ENCODE results near the gene TP53BP1. TPM values are rescaled to one million over a fixed set of nuclear protein-coding genes. Genes with fewer than 3 reads are reported as not detected.

TP53BP1 gene
- total and polyA plus RNA-seq, 2 experiments from 2014 or later: 16.6 to 46.8 TPM

DNA sequence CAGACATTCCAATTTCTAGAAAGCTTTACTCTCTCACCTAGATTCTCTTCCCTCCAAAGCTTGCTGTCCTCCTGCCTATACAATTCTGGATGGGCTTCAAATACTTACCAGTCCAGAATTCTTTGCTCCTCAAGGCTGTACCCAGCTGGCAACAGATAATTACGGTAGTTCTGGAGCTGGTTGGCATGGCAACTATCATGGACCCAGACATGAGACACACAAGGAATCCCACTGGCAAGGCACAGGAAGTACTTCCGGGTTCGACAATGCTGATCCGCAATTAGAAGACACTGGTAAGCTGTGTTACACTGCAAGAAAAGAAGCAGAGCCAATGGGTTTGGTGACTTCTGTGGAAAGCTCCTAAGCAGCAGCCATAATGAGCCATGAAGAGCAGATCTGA lies 84.2 kb downstream of the TP53BP1 start:
- no peak overlapping the region for H3K27ac ChIP-seq
- no peaks in the 10 kb centered on the region for H3K36me3 ChIP-seq (replicated peaks; ENCODE audit: insufficient read depth, low read depth)
- peaks cover 5% of the 10 kb centered on the region for H3K4me1 ChIP-seq (ENCODE audit: insufficient read depth)
- no peaks in the 10 kb centered on the region for H4K20me1 ChIP-seq (ENCODE audit: insufficient read depth, poor library complexity, severe bottlenecking)
- H3K4me2 ChIP-seq: no peak overlapping the region
- no peak for DNase-seq (ENCODE audit: low spot score)
- TF ChIP-seq, protein P1, sequence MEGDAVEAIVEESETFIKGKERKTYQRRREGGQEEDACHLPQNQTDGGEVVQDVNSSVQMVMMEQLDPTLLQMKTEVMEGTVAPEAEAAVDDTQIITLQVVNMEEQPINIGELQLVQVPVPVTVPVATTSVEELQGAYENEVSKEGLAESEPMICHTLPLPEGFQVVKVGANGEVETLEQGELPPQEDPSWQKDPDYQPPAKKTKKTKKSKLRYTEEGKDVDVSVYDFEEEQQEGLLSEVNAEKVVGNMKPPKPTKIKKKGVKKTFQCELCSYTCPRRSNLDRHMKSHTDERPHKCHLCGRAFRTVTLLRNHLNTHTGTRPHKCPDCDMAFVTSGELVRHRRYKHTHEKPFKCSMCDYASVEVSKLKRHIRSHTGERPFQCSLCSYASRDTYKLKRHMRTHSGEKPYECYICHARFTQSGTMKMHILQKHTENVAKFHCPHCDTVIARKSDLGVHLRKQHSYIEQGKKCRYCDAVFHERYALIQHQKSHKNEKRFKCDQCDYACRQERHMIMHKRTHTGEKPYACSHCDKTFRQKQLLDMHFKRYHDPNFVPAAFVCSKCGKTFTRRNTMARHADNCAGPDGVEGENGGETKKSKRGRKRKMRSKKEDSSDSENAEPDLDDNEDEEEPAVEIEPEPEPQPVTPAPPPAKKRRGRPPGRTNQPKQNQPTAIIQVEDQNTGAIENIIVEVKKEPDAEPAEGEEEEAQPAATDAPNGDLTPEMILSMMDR (IDR thresholded peaks at IDR 0.05; ENCODE audit: poor library complexity): no peak
- TF ChIP-seq EZH2 (IDR thresholded peaks at IDR 0.05; ENCODE audit: borderline replicate concordance) (no peak), EZH2phosphoT487 (IDR thresholded peaks at IDR 0.05; ENCODE audit: low read depth, severe bottlenecking, unreplicated experiment) (no peak)
- H3K9me2 ChIP-seq (replicated peaks; ENCODE audit: insufficient read depth): no peaks in the 10 kb centered on the region
- no peak overlapping the region for H3K4me3 ChIP-seq
- no peak overlapping the region for H2AFZ ChIP-seq
- H3K27me3 ChIP-seq: no peaks in the 10 kb centered on the region
- 83% methylated on average over 4 of the region's 4 CpGs for WGBS (ENCODE audit: low lambda C conversion rate, missing lambda C conversion rate)
- H3K9me3 ChIP-seq (ENCODE audit: low read depth): no peaks in the 10 kb centered on the region
- no peaks in the 10 kb centered on the region for H3K79me2 ChIP-seq

GRCh38 chr15:43406808-43407207 lies 86.1 kb downstream of the TP53BP1 start:
- Histone ChIP-seq H3K36me3 (replicated peaks; ENCODE audit: insufficient read depth, low read depth) (no peaks in the 10 kb centered on the region), H3K9me2 (replicated peaks; ENCODE audit: insufficient read depth) (no peaks in the 10 kb centered on the region), H3K4me2 (no peak overlapping the region), H3K4me3 (no peak overlapping the region), H2AFZ (no peak overlapping the region), H3K27ac (no peak overlapping the region), H3K4me1 (ENCODE audit: insufficient read depth) (peaks cover 5% of the 10 kb centered on the region), H3K27me3 (no peaks in the 10 kb centered on the region), H3K9me3 (ENCODE audit: low read depth) (no peaks in the 10 kb centered on the region), H4K20me1 (ENCODE audit: insufficient read depth, poor library complexity, severe bottlenecking) (no peaks in the 10 kb centered on the region), H3K79me2 (no peaks in the 10 kb centered on the region)
- no peak for DNase-seq (ENCODE audit: low spot score)
- WGBS (ENCODE audit: low lambda C conversion rate, missing lambda C conversion rate): 89% methylated on average over 2 of the region's 2 CpGs
- no peak for TF ChIP-seq EZH2 (IDR thresholded peaks at IDR 0.05; ENCODE audit: borderline replicate concordance)
- TF ChIP-seq, protein P1 (IDR thresholded peaks at IDR 0.05; ENCODE audit: poor library complexity): no peak
- TF ChIP-seq EZH2phosphoT487 (IDR thresholded peaks at IDR 0.05; ENCODE audit: low read depth, severe bottlenecking, unreplicated experiment): no peak

GRCh38 chr15:43406189-43406588 lies 86.8 kb downstream of the TP53BP1 start:
- no peak overlapping the region for H2AFZ ChIP-seq
- no peaks in the 10 kb centered on the region for H4K20me1 ChIP-seq (ENCODE audit: insufficient read depth, poor library complexity, severe bottlenecking)
- H3K79me2 ChIP-seq: no peaks in the 10 kb centered on the region
- H3K27ac ChIP-seq: no peak overlapping the region
- H3K27me3 ChIP-seq: no peaks in the 10 kb centered on the region
- no peaks in the 10 kb centered on the region for H3K36me3 ChIP-seq (replicated peaks; ENCODE audit: insufficient read depth, low read depth)
- TF ChIP-seq EZH2 (IDR thresholded peaks at IDR 0.05; ENCODE audit: borderline replicate concordance): no peak
- TF ChIP-seq, protein P1 (IDR thresholded peaks at IDR 0.05; ENCODE audit: poor library complexity): no peak
- no peak for TF ChIP-seq EZH2phosphoT487 (IDR thresholded peaks at IDR 0.05; ENCODE audit: low read depth, severe bottlenecking, unreplicated experiment)
- no peak for DNase-seq (ENCODE audit: low spot score)
- no peak overlapping the region for H3K4me3 ChIP-seq
- no peaks in the 10 kb centered on the region for H3K9me3 ChIP-seq (ENCODE audit: low read depth)
- WGBS (ENCODE audit: low lambda C conversion rate, missing lambda C conversion rate): 46% methylated on average over 2 of the region's 2 CpGs
- H3K4me1 ChIP-seq (ENCODE audit: insufficient read depth): peaks cover 5% of the 10 kb centered on the region
- no peaks in the 10 kb centered on the region for H3K9me2 ChIP-seq (replicated peaks; ENCODE audit: insufficient read depth)
- H3K4me2 ChIP-seq: no peak overlapping the region

- H3K4me2 ChIP-seq: no peak overlapping the region
- no peaks in the 10 kb centered on the region for H3K9me3 ChIP-seq (ENCODE audit: low read depth)
- H3K27ac ChIP-seq: no peak overlapping the region
- WGBS (ENCODE audit: low lambda C conversion rate, missing lambda C conversion rate): 92% methylated on average over 5 of the region's 5 CpGs
- H3K9me2 ChIP-seq (replicated peaks; ENCODE audit: insufficient read depth): no peaks in the 10 kb centered on the region
- DNase-seq (ENCODE audit: low spot score): no peak
- H3K79me2 ChIP-seq: no peaks in the 10 kb centered on the region
- no peak overlapping the region for H3K4me3 ChIP-seq
- no peaks in the 10 kb centered on the region for H3K27me3 ChIP-seq
- H3K4me1 ChIP-seq (ENCODE audit: insufficient read depth): peaks cover 5% of the 10 kb centered on the region
- no peaks in the 10 kb centered on the region for H4K20me1 ChIP-seq (ENCODE audit: insufficient read depth, poor library complexity, severe bottlenecking)
- H3K36me3 ChIP-seq (replicated peaks; ENCODE audit: insufficient read depth, low read depth): no peaks in the 10 kb centered on the region
- no peak overlapping the region for H2AFZ ChIP-seq
- TF ChIP-seq EZH2 (IDR thresholded peaks at IDR 0.05; ENCODE audit: borderline replicate concordance) (no peak), EZH2phosphoT487 (IDR thresholded peaks at IDR 0.05; ENCODE audit: low read depth, severe bottlenecking, unreplicated experiment) (no peak)
- TF ChIP-seq, protein P1 (IDR thresholded peaks at IDR 0.05; ENCODE audit: poor library complexity): no peak
Observed at GRCh38 chr15:43404130-43404529, 88.8 kb downstream of the TP53BP1 start.
